RWPE2 (cell line): ENCODE results near the gene MYO1D.

Experiments
- ATAC-seq: fragments of 200-7000 bp; cut with Tn5 transposase; 3 replicates; pipeline ENCODE4 v1.9.1; 2021; ENCODE audit warnings: low read depth
- DNase-seq: peaks from one replicate; pipeline ENCODE4 v3.0.0-alpha.2; 2020; ENCODE audit warnings: low spot score
- H3K27ac ChIP-seq: fragments of 450-650 bp; 2 replicates; pipeline ENCODE4 v1.5.1; 2017; ENCODE audit warnings: mild to moderate bottlenecking; ENCODE audit not compliant: poor library complexity, severe bottlenecking
- H3K27me3 ChIP-seq: fragments of 250-450 bp; sonication (Bioruptor Pico); 2 replicates; pipeline ENCODE4 v1.5.1; 2021; ENCODE audit warnings: mild to moderate bottlenecking, moderate library complexity; ENCODE audit not compliant: insufficient read depth, poor library complexity, severe bottlenecking
- H3K36me3 ChIP-seq: fragments of 250-450 bp; sonication (Bioruptor Pico); 2 replicates; pipeline ENCODE4 v1.5.1; 2020; ENCODE audit warnings: low read depth, mild to moderate bottlenecking, moderate library complexity
- H3K4me1 ChIP-seq: fragments of 250-450 bp; sonication (Bioruptor Pico); 2 replicates; pipeline ENCODE4 v1.5.1; 2021; ENCODE audit warnings: mild to moderate bottlenecking, moderate library complexity; ENCODE audit not compliant: insufficient read depth, poor library complexity, severe bottlenecking
- H3K4me3 ChIP-seq: fragments of 250-450 bp; sonication (Bioruptor Pico); 2 replicates; pipeline ENCODE4 v1.5.1; 2021; ENCODE audit warnings: mild to moderate bottlenecking, moderate library complexity; ENCODE audit not compliant: severe bottlenecking
- H3K9me3 ChIP-seq: fragments of 250-450 bp; sonication (Bioruptor Pico); 2 replicates; pipeline ENCODE4 v1.5.1; 2021; ENCODE audit warnings: mild to moderate bottlenecking, moderate library complexity; ENCODE audit not compliant: severe bottlenecking
- TF ChIP-seq, protein P1 (sequence below): fragments of 450-650 bp; IDR thresholded peaks from one replicate; pipeline ENCODE4 v1.5.1; 2017; ENCODE audit warnings: mild to moderate bottlenecking, moderate library complexity; ENCODE audit not compliant: poor library complexity, severe bottlenecking

MYO1D gene

GRCh38 chr17:32485261-32486110 is 391.4 kb downstream of the MYO1D start:
- TF ChIP-seq, protein P1, sequence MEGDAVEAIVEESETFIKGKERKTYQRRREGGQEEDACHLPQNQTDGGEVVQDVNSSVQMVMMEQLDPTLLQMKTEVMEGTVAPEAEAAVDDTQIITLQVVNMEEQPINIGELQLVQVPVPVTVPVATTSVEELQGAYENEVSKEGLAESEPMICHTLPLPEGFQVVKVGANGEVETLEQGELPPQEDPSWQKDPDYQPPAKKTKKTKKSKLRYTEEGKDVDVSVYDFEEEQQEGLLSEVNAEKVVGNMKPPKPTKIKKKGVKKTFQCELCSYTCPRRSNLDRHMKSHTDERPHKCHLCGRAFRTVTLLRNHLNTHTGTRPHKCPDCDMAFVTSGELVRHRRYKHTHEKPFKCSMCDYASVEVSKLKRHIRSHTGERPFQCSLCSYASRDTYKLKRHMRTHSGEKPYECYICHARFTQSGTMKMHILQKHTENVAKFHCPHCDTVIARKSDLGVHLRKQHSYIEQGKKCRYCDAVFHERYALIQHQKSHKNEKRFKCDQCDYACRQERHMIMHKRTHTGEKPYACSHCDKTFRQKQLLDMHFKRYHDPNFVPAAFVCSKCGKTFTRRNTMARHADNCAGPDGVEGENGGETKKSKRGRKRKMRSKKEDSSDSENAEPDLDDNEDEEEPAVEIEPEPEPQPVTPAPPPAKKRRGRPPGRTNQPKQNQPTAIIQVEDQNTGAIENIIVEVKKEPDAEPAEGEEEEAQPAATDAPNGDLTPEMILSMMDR, result no peak
- H3K27me3 ChIP-seq, result no peaks in the 10 kb centered on the region
- H3K36me3 ChIP-seq, result peaks cover 14% of the 10 kb centered on the region
- no peaks in the 10 kb centered on the region for H3K4me1 ChIP-seq
- DNase-seq (no peak), ATAC-seq (no peak)
- H3K4me3 ChIP-seq, result no peak overlapping the region
- no peaks in the 10 kb centered on the region for H3K9me3 ChIP-seq
- H3K27ac ChIP-seq, result peak overlapping the region; percentile 66

GRCh38 chr17:32484628-32485027 is 392.3 kb downstream of the MYO1D start:
- H3K27me3 ChIP-seq, result no peaks in the 10 kb centered on the region
- H3K4me1 ChIP-seq, result no peaks in the 10 kb centered on the region
- no peak overlapping the region for H3K4me3 ChIP-seq
- ATAC-seq (no peak), DNase-seq (no peak)
- H3K36me3 ChIP-seq, result peaks cover 23% of the 10 kb centered on the region
- H3K9me3 ChIP-seq, result no peaks in the 10 kb centered on the region
- no peak overlapping the region for H3K27ac ChIP-seq
- TF ChIP-seq, protein P1, result no peak

DNA sequence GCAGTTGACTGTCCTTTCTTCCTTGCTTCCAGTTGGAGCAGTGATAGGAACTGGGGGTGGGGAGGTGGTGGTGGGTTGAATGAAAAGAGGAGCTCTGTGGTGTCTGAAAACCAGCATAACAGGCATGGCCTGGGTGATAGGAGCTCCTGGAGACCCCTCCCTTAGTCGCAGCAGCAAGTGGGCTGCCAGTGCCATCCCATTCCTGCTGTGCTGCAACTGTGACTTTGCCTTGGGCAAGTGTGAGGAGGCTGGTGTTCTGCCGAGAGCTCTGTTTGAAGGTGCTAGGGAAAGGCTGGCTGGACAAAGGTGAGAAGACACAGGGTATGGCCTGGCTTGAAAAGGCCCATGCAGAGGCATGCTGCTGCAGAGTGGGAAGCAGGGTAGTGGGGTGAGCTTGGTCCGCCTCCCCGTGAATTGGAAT is 392.9 kb downstream of the MYO1D start:
- H3K9me3 ChIP-seq, result no peaks in the 10 kb centered on the region
- TF ChIP-seq, protein P1, result no peak
- peaks cover 28% of the 10 kb centered on the region for H3K36me3 ChIP-seq
- no peak overlapping the region for H3K4me3 ChIP-seq
- H3K27me3 ChIP-seq, result no peaks in the 10 kb centered on the region
- ATAC-seq (no peak), DNase-seq (no peak)
- no peak overlapping the region for H3K27ac ChIP-seq
- no peaks in the 10 kb centered on the region for H3K4me1 ChIP-seq

DNA sequence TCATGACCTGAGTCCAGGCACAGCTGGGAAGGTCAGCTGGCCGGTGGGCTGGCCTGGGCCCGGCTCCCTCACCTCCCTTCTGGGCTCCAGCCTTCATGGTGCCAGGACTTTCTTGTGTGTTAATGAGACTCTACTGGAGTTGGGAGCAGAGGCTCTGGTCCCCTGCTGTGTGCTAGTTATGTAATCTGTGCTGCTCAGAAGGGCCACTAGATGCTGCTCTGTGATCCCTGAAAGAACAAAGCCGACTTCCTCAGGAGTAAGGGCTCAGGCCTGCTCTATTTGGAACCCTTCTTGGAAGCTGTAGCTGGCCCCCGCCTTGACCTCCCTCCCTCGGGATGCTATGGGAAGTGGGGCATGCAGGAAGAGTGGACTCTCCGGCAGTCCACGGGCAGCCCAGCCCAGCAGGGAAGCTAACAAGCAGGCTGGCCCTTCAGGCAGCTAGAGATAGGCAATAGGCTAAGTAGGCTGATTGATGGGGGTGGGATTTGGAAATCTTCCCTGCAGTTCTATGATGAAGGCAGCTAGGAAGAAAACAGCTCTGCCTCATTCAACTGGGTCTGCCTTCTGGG is 393.4 kb downstream of the MYO1D start:
- peak; percentile 56 for ATAC-seq
- no peaks in the 10 kb centered on the region for H3K4me1 ChIP-seq
- DNase-seq, result no peak
- no peak overlapping the region for H3K27ac ChIP-seq
- no peaks in the 10 kb centered on the region for H3K27me3 ChIP-seq
- H3K9me3 ChIP-seq, result no peaks in the 10 kb centered on the region
- H3K4me3 ChIP-seq, result no peak overlapping the region
- peaks cover 25% of the 10 kb centered on the region for H3K36me3 ChIP-seq
- TF ChIP-seq, protein P1, result peak; percentile 79
